HG02588 (cell line): ENCODE results near the gene MORN5.

Experiments used
- ATAC-seq: cut with Tn5 transposase; IDR thresholded peaks from one replicate; pipeline ENCODE4 v1.9.1; 2021; ENCODE audit warnings: mild to moderate bottlenecking, moderate library complexity; ENCODE audit not compliant: unreplicated experiment

Gene MORN5

DNA sequence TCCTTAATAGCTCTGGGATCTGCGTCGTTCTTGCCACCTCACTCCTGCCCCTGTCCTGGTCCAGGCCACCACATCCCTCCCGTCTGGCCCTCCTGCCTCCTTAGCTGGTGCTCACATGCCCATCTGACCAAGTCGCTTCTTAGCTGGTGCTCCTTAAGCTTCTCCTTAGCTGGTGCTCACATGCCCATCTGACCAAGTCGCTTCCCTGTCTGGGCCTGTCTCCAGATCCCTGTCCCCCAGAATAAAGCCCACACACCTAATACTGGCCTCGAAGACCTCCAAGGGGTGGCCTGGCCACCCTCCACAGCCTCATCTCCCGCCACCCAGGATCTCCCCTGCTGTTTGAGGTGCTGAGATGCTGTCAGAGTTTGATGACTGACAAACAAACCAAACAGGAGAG lies 35.2 kb upstream of the MORN5 start:
- ATAC-seq, result no peak

DNA sequence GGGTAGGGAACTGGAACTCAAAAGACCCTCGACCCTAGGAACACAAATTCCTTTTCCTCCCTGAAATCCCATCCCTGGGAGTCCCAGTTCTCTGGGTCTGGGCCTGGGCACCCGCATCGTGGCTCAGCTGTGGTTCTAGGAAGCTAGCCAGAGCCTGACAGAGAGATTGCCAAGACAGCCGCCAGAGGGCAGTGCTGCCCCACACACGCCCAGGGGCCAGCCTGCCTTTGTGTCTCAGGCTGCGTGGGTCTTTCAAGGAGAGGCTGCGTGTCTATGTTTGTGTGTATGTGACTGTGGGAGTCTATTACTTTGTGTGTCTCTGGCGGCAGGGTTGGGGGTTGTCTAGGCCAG lies 34.6 kb upstream of the MORN5 start:
- peak; percentile 54 for ATAC-seq

DNA sequence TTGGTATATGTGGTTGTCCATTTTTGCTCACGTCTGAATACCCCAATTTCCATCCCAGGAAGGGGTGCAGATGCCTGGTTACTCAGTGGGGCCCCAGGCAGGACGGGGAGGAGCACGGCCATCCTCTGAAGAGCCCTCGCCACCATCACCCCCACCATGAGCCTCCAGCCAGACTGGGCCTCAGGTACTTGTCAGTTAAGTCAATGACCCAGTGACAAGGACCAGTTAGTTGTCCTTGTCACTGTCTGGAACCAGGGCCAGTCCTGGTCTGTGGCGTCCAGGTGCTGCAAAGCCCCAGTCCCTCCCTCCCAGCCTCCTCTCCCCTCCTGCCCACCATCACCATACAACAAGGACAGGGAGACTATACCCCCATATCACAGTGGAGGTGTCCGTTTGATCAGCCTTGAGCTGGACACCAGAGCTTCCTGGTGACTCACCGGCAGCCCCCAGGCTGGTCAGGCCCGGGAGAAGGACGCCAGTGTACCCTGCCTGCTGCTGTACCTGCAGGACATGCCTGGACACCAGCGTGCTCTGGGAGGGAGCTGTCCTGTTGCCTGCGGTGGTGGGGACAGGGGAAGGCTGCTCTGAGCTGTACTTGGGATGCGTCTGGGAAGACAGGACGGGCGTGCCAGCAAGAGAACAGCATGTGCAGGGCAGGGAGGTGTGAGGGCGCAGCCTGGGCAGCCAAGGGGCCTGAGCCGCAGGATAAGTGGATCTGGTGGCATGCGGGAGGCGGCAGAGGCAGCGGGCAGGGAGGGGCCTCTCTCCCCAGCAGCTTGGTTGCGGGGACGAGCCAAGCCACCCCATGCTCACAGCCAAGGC lies 34.0 kb upstream of the MORN5 start:
- ATAC-seq, result no peak

DNA sequence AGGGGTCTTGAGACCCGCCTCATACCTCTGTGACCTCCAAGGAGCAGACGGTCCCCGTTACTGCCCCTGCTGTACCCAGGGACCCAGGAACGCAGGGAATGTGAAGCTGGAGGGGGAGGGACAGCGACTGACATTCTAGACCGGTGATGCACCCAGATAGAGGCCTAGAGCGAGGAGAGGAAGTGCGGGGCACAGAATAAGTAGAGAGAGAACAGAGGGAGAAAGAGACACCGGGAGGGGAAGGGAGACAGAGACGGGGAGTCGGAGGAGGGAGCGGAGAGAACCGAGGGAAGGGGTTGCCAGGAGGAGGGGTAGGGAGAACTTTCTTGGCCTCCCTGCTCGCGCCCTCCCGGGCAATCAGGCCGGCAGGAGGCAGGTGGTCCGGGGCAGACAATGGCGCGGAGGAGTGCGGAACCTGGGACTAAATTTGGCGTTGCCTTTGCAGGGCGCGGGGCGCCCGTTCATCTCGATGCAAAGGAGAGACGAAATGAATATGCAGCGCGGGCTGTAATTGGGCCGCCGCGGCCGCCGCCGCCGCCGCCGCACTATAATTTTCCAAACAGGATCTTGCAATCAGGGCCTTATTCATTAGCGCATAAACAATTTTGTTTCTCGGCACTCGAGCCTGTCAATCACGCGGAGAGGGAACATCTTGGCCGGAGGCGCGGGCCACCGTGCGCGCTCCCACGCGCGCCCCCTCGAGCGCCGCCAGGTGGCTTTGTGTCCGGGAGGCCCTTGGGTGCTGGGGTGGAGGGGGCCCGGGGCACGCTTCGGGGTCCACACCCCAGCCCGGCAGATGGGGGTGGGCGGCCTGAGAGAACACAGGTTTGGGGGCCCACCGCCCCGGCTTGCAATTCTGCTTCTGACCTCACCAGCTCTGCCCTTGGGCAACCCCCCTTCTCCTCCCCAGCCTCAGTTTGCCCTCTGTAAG lies 33.1 kb upstream of the MORN5 start:
- no peak for ATAC-seq

DNA sequence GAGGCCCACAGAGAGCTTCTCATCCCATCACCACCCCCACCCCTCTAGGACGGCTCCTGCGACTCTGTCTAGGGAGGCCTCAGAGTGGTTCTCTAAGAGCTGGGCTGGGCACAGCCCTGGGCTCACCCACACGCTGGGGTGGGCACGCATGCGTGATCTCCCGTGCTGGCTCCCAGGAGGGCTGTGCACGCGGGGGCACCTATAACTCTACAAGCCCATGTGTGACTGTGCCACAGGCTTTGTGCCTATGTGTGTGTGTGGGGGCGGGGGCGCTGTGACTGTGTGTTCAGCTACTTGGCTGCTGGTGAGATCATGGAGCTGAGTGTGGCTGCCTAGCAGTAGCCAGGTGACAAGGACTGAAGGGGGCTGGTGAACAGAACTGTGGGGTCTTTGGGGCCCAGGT lies 32.3 kb upstream of the MORN5 start:
- no peak for ATAC-seq

DNA sequence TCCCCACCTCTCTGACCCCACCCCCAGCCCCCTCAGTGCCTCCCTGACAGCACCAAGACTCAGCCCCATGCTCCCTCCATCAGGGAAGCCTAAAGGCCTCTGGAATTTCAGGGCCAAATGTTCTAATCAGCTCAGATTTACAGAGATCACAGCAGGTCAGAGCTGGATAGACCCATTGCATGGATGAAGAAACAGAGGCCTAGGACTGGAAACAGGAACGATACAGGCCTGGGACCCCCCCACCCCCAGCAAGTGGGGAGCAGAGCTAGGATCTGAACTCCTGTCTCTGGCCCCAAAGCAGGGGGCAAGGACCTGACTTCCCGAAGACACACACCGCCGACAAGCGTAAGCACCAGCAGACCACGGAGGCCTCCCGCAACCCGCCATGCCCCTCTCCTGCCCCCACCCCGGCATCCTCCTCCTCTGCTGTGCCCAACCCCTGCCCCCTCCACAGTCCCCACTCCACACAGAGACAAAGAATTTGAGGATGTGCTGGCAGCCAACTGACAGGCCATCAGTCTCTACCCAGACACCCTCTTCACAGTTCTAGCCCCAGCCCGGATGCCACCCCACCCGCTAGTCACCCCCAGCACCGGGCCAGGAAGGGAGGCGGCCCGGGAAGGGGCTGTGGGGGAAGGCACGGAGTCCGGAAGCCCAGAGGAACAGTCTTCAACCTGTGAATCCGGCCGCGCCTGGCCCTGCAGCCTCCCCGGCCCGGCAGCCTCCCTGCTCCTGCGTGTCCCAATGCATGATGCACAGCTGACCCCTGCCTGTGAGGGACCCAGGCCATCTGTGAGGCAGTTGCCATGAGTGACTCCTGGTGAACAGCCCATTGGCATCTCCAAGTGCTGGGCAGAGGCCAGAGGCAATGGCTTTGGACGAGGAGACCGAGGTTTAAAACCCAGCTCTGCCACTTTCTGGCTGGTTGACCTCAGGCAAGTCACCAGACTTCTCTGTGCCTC lies 31.4 kb upstream of the MORN5 start:
- no peak for ATAC-seq

DNA sequence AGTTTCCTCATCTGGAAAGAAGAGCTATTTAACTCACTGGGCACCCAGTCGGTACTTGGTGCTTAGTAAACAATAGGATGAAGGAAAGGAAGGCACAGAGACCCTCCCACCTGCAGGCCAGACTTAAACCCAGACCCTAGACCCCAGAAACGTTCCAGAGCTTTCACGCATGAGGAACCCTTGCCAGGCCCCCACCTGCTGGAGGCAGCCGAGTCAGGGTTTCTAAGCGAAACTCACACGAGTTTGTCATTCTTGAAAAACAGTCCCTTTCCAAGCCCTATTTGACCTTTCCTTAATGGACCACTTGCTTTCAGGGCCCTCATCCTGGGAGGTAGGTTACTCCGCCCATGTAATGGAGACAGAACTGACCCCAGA lies 30.8 kb upstream of the MORN5 start:
- ATAC-seq, result no peak

DNA sequence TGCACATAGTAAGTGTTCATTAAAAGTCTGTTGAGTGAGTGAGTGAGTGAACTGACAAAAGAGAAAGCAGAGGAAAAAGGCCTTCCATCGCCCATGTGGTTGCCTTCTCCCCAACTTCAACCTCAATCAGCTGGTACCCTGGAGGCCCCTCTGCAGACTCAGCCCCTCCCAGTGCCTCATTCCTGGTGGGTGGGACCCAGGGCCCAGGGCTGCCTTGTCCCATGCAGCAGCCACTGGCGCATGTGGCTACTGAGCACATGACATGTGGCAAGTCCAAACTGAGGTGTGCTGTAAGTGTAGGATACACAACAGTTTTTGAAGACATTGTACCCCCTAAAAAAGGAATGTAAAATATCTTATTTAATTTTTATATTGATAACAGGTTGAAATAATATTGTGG lies 29.7 kb upstream of the MORN5 start:
- ATAC-seq, result no peak

DNA sequence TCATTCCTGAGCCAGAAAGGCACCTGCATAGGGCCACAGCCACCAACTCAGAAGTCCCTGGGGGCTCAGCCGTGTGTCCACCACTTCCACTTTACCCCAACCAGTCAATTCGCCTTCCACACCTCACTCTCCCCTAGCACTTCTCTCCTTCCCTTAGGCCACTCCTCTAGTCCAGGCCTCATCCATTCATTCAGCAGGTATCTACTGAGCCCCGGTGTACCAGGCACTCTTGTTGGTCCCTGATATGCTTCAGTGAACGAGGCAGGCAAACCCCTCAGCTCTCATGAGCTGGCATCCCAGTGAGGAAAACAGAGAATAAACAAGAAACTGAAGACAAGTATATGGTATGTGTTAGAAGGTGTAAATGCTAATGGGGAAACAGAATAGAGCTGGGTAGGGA lies 28.9 kb upstream of the MORN5 start:
- no peak for ATAC-seq

DNA sequence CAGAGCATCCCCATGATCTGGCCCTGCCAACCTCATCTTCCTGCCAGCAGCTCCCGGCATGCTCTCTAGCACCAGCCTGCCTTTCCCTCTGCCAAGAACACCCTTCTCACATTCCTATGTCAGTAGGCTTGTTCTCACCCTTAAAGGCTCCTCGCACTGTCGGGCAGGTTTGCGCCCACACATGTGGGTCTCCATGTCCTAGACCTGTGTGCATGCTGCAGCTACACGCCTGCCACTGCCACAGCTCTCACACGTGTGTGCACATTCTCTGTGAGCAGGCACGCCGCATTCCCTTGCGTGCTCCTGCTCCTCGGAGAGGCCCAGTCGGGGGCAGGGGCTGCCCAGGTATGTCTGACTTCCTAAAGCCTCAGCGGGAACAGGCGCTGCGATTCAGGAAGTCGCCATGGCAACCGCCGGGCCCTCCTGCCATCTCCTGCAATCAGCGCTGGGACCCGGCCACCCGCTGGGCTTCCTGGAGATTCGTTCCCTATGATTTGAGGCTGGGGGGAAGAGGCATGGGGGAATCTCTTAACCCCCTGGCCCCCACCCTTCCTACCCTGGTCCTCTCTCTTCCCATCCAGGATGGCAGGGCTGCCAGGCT lies 28.2 kb upstream of the MORN5 start:
- ATAC-seq, result no peak

DNA sequence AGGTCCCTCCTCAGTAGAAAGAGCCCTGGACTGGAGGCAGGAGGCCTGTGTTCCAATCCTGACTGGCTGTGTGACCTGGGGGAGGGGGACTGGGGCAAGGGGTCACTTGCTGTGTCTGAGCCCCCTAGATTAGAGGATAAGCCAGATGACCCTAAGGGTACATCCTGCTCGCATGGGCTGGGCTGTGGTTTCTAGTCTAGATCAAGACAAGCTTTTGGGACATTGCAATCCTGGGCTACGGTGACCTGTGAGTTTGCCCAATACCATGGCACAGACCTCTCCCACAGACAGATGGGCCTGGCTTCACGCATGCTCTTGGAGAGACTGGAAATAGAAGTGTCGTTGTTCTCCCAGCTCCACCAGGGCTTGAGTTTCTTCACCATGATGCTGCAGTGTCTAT lies 27.2 kb upstream of the MORN5 start:
- no peak for ATAC-seq

DNA sequence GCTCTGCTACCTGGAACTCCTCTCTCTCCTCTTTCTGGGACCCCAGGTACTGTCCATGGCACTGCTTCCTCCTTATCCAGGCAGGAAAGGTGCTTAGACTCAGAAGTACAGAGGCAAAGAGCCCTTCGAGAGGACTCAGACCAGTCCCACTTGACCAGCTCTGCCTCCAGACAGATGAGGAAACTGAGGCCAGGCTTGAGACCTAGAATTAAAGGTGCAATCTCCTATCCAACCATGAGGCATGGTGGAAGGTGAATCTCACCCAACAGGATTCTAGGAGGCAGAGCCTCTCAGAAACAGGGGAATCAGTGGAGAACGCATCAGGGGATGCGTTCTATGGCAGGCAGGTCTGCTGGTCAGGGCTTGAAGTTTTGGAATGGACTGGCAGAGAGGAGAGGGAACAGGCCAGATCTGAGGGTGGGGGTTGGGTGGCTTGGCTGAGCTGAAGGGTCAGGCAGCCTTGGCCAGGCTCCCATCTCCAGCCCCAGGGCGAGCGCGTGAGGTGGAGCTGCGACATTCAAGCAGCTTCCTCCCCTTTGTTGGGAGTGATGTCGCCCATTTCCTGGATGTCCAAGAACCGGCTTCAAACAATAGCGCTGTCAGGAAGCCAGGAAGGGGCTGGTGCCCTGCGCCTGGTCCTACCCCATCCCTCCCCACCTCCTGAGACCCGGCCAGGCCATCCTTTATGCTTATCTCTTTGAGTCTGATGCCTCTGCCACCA lies 26.3 kb upstream of the MORN5 start:
- no peak for ATAC-seq

DNA sequence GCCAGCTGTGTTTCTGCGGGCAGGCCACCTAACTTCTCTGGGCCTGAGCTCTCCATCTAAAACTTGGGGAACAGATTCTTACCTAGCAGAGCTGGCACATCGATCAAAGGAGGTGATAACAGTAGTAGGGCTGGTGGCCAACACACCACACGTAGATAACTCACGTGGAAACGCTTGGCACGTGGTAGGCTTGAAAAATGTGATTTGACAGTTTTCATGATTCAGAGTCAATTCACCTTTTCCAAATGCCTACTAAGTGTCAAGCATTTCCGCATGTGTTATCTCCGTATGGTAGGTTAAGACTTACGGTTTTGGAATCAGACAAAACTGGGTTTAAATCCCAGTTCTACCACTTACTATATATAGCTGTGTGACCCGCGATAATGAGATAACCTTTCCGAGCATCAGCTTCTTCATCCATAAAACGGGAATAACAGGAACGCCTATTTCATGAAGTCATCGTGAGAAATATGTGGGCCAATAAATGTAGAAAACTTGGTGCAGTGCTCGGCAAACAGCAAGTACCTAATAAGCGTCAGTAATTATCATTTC lies 25.6 kb upstream of the MORN5 start:
- no peak for ATAC-seq

DNA sequence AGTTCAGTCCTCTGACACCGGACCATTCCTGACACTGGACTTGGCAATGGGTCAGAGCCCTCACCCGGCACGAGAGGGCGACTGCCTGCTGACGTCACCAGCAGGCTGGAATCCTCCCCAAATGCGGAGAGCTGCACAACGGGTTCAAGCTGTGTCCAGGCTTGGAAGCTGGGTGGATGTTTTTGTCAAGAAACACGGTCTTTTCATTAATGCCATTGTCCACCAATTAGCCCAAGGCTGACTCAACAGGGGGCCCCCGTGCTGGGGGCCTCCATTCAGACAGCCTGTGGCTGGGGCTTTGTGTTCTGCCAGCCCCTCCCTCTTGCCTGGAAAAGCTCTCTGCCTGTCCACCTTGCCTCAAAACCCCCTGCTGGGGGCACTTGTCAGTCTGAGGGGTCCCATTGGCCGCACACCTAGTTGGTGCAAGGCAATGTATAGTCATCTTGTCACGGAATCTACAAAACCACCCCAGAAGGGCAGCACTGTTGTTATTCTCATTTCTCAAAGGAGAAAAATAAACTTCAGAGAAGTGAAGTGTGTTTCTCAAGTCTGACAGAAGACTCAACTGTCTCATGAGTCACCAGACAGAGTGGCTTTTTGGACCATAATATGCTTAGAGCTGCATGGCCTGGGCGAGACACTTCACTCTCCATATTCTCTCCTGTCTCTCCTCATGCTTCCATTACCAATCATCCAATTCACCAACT lies 24.7 kb upstream of the MORN5 start:
- ATAC-seq, result no peak

DNA sequence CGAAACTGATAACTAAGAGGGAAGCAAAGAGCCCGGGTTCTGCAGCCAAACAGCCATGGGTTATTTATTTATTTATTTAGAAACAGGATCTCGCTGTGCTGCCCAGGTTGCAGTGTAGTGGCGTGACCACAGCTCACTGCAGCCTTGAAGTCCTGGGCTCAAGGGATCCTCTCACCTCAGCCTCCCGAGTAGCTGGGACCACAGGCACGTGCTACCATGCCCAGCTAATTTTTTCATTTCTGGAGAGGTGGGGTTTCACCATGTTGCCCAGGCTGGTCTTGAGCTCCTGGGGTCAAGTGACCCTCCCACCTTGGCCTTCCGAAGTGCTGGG lies 24.2 kb upstream of the MORN5 start:
- ATAC-seq, result no peak

DNA sequence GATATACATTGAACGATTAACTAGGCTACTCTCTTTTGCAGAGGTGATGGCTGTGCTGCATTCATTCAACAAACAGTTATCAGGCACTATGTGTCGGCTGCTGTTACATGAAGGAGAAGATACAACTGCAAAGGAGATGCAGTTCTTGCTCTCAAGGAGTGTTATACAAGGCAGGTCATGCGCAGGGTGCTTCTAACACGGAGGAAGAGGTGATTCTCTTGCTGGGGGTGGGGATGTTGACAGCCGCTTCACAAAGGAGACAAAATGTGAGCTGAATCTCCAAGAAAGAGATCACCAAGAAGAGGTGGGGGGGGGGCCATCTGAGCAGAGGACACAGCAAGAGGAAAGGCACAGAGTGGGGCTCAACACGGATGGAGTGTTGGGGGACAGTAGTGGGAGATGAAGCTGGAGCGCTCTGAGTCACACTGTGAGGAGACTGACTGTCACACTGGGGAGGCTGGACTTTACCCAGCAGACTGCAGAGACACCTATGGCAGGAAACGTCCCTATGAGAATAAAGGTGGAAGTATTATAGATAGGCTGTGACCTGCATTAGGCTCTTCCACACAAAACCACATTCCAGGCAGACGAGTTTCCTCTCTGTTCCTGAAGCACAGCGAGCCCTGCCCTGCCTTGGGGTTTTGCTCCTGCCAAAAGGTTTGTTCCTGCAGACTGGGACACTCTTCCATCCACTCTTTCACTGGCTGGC lies 21.0 kb upstream of the MORN5 start:
- ATAC-seq, result no peak

DNA sequence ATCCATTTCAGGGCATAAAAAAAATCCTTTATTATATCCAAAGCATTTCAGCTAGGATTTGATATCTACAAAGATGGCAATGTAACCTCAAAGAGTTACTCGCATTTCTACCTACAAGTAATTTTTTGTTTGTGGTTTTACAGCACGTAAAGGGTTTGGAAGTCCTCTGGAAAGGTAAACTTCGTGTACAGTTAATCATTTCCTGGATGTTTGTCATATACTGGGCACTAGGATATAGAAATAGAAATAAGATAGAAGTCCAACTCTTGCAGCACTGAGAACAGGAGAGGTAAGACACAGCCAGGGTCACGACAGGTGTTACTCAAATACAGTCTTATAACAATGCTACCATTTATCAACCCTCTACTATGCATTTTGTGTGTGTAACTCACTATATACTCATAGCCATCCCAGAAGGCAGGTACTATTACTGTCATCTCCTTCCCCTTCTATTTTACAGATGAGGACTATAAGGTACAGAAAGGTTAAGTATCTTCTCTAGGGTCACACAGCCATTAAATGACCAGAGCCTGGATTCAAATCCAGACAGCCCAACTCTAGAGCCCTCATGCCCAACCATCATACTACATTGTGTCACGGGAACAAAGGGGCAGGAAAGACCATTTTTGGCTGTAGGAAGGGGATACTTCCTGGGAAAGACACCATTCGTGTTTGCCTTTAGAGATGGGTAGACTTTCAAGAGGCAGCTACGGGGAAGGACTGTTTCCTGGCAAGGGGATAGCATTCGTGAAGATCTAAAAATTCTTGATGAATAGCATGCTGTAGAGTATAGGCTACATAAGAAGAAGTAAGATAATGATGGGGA lies 19.1 kb upstream of the MORN5 start:
- ATAC-seq, result no peak

DNA sequence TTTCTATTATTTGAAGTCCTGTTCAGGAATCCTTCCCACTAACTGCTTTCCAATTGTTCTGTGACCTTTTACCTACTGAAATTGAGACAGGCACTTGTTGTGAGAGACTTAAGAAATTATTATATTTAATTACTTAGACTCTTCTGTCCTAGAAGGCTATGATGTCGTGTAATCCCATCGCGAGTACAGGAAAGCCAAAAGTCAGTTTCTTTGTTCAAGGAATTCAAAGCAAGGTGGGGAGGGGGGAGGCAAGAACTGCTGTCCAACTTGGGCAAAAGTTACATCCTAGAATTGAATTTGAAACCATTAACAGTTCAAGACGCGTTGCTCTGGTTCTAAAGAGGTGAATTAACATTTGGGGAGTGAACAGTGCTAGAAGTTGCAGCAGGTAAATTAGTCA lies 18.0 kb upstream of the MORN5 start:
- no peak for ATAC-seq
